ENCODE data around the gene CHRNE. TPM values are rescaled to one million over a fixed set of nuclear protein-coding genes. Genes with fewer than 3 reads are reported as not detected.
"Not testable (repeated sequence)": the region's sequence is repeated elsewhere in the genome, so short reads cannot be mapped to it uniquely, and the experiment has no call there.

The CHRNE gene
- total RNA-seq, 1 donor from 2014 or later = 0.50 TPM

DNA sequence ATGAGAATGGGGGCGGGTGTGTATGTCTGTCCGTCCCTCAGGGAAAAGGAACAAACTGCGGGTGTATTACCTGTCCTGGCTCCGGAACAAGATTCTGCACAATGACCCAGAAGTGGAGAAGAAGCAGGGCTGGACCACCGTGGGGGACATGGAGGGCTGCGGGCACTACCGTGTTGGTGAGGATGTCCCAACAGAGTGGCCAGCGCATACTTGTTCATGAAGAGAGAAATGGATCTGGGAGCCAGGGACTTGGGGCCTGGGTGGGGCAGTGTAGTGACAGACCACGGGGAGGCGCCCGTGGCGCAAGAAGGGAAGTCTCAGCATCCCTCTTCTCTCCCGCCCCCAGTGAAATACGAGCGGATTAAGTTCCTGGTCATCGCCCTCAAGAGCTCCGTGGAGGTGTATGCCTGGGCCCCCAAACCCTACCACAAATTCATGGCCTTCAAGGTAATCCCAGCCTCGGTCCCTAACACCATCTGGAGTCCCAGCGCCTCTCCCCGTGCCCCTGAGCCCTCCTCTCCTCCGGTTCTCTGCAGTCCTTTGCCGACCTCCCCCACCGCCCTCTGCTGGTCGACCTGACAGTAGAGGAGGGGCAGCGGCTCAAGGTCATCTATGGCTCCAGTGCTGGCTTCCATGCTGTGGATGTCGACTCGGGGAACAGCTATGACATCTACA, 7.1 kb downstream of the CHRNE start:
- intact Hi-C loops (cut with micrococcal nuclease) = loop anchor here (10.0 kb wide), 1 partner anchor 181 kb away; the partner anchor contains the start of gene ARRB2
- ATAC-seq (no peak), DNase-seq (peak; percentile 25)

DNA sequence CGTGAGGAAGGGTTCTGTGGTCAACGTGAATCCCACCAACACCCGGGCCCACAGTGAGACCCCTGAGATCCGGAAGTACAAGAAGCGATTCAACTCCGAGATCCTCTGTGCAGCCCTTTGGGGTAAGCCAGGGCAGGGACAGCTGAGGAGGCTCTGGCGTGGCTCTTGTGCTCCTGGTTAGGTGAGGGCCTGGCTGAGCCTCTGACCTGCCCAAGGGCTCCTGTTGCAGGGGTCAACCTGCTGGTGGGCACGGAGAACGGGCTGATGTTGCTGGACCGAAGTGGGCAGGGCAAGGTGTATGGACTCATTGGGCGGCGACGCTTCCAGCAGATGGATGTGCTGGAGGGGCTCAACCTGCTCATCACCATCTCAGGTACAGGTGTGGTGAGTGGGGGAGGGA, 7.8 kb downstream of the CHRNE start:
- intact Hi-C loops (cut with micrococcal nuclease) = loop anchor here (10.0 kb wide), 1 partner anchor 180 kb away; the partner anchor contains the start of gene ARRB2
- no peak for ATAC-seq
- DNase-seq = peak; percentile 12

DNA sequence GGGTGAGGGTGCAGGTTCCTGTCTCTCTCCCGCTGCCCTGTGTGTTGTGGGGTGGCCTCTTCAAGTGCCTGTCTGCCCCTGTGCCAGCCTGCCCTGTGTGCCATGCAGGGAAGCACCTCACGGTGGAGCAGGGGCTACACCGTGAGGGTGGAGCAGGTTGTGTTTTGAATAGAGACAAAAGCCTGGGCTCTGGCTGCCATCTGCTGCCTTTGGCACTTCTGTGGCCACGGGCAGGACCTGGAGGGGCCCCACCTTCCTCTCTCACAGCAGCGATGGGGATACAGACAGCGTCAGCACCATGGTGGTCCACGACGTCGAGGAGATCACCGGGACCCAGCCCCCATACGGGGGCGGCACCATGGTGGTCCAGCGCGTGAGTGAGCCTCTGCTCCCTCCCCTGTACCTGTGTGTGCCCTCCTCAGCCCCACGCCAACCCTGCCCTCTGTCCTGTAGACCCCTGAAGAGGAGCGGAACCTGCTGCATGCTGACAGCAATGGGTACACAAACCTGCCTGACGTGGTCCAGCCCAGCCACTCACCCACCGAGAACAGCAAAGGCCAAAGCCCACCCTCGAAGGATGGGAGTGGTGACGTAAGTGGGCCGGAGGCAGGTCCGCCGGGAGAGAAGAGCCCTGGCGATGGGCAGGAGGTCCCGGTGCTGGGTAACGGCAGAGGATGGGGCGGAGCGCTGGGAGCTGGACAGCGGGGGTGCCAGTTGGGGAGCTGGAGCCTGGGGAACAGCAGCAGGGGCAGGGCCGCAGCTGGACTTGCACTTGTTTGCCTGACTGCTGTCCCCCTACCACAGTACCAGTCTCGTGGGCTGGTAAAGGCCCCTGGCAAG, 9.0 kb downstream of the CHRNE start:
- DNase-seq (no peak), ATAC-seq (no peak)
- intact Hi-C loops (cut with micrococcal nuclease) = loop anchor here (10.0 kb wide), 1 partner anchor 179 kb away; the partner anchor contains the start of gene ARRB2

DNA sequence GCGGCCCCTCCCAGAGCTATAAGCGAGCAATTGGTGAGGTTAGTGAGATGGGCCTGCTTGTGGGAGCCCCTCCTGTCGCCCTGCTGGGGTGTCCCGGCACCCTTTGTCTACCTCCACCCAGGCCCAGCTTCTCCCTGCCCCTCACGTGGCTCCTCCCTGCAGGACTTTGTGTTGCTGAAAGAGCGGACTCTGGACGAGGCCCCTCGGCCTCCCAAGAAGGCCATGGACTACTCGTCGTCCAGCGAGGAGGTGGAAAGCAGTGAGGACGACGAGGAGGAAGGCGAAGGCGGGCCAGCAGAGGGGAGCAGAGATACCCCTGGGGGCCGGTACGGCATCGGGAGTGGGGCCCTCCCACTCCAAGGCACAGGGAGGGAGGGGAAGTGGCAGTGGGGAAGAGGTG, 9.6 kb downstream of the CHRNE start:
- no peak for ATAC-seq
- DNase-seq = no peak
- intact Hi-C loops (cut with micrococcal nuclease) = loop anchor here (10.0 kb wide), 1 partner anchor 178 kb away; the partner anchor contains the start of gene ARRB2

DNA sequence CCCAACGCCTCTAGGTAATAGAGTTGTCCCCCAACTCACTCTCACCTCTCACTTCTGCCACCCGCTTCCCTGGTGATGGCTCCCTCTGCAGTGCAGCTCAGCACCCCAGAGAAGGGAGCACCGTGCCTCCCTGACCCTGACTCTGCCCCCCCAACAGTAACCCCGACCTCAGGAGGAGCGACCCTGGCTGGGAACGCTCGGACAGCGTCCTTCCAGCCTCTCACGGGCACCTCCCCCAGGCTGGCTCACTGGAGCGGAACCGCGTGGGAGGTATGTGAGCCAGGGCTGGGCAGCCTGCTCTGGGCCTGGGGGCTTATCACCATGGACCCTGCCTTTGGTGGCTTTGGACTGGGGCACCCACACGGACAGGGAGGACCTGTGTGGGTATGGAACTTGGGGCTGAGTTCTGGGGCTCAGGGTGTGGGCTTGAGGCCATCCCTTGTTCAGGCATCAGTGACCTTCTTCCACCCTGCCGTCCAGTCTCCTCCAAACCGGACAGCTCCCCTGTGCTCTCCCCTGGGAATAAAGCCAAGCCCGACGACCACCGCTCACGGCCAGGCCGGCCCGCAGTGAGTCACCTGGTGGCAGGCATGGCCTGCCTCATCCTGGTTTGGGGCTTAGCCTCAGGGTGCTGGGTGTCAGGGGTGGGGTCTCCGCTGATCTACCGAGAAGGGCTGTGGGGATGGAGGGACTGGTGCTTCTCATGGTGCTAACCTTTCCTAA, 10.2 kb downstream of the CHRNE start:
- no peak for ATAC-seq
- intact Hi-C loops (cut with micrococcal nuclease) = loop anchor here (10.0 kb wide), 1 partner anchor 178 kb away; the partner anchor contains the start of gene ARRB2
- DNase-seq = no peak

DNA sequence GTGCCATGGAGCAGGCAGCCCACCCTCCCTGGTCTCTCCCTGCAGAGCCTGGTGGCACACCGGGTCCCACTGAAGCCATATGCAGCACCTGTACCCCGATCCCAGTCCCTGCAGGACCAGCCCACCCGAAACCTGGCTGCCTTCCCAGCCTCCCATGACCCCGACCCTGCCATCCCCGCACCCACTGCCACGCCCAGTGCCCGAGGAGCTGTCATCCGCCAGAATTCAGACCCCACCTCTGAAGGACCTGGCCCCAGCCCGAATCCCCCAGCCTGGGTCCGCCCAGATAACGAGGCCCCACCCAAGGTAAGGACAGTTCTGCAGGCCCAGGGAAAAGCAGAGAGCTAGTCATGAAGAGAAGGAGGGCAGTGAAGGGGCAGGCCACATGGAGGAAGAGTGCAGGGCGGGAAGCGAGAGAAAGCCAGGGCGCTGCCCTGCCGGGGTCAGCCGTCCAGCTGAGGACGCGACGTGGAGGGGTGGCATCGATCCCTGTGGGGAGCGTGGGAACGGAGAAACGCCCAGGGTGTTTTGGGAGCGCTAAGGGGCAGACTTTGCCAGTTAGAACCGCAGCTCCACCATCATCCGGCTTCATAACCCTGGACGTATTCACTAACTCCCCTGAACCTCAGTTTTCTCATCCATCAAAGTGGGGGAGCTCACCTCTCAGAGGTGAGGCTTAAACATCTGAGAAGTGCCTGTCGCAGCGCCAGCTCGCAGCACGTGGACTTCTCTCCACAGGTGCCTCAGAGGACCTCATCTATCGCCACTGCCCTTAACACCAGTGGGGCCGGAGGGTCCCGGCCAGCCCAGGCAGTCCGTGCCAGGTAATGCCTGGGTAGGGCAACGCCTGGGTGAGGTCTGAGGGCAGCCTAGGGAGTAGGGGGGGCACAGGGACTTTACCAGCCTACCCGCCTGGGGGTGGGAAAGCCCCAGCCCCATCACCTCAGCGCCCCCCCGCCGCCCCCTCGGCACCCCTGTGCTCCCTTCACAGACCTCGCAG, 11.2 kb downstream of the CHRNE start:
- intact Hi-C loops (cut with micrococcal nuclease) = loop anchor here (10.0 kb wide), 1 partner anchor 177 kb away; the partner anchor contains the start of gene ARRB2
- no peak for DNase-seq
- ATAC-seq = no peak

DNA sequence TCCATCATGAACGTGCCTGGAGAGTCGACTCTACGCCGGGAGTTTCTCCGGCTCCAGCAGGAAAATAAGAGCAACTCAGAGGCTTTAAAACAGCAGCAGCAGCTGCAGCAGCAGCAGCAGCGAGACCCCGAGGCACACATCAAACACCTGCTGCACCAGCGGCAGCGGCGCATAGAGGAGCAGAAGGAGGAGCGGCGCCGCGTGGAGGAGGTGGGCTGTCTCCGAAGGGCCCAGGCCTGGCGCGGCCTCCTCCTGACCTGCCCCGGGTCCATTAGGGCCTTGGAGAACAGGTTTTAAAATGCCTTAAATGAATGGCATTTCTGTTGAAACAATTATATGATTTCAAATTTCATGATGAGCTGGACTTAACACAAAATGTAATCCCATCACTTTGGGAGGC, 15.3 kb downstream of the CHRNE start:
- DNase-seq = no peak
- intact Hi-C loops (cut with micrococcal nuclease) = loop anchor here (10.0 kb wide), 1 partner anchor 93 kb away; the partner anchor contains the start of gene PSMB6

DNA sequence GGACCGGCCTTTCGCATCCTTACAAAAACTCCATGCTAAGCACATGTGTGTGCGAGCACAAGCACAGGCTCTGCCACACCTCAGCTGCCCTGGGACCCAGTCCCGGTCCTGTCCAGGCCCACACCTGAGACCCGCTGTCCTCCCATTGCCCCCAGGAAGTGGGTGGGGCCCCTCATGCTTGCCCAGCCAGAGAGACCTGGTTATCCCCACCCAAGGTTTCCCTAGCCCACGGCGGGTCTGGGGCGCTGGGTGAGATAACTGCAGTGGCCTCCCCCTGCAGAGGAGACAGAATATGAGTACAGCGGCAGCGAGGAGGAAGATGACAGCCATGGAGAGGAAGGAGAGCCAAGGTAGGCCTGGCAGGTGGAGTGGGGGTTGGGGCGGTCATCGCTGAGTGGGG, 16.1 kb downstream of the CHRNE start:
- intact Hi-C loops (cut with micrococcal nuclease) = loop anchor here (10.0 kb wide), 1 partner anchor 92 kb away; the partner anchor contains the start of gene PSMB6
- DNase-seq = no peak
- ATAC-seq = no peak

More for the DNA sequence above, 15.3 kb downstream of the CHRNE start:
- ATAC-seq = no peak

DNA sequence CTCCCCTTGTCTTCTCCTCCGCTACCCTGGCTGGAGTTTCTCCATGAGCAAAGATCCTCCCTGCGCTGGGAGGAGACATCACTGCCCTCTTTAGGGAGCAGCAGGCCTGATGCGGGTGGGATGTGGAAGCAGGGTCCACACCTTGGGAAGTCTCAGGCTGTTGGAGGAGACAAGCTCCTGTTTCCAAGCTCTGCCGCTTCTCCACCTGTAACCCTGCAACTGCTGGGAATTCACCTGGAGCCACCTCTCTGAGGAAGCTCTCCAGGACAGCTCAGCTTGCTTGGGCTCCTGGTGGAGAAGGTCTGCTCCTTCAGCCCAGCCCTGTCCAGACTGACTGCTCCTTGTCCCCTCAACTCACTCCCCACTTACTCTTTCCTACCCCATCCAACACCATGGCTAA, 18.4 kb downstream of the CHRNE start:
- ATAC-seq = no peak
- intact Hi-C loops (cut with micrococcal nuclease) = loop anchor here (10.0 kb wide), 1 partner anchor 90 kb away; the partner anchor contains the start of gene PSMB6
- no peak for DNase-seq

DNA sequence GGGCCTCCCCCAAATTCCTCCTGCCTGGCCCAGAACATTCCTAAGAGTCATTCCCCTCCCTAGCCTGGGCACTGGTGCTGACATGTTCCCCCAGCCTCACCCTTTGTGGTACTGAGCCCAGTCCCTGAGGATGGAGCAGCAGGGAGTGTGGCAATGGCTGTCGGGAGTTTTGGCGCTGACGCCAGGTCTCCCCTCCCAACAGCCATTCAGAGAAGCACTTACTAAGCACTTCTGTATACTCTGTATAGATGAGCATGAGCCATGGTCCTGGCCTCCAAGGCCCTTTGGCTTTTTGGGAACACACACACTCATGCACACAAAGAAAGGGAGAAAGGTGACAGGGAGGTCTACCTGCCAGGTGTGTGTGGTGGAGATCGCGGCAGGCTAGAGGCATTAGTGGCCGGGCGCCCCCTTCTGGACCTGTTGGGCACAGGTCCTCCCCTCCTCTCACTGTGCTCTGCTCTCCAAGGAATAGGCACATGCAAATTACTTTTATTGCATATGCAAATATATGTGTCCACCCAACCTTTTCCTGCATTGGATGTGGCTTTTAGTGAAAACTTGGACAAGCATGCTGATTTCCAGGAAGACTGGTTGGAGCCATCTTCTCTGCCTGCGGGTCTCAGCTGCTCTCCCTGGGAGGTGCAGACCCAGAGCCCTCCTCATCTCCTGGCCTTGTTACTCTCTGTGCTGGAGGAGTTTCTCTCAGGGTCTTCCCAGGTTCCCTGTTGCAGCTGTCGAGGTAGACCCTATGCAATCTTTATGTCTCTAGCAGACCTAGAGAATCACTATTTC, 20.9 kb downstream of the CHRNE start:
- intact Hi-C loops (cut with micrococcal nuclease) = loop anchor here (10.0 kb wide), 1 partner anchor 87 kb away; the partner anchor contains the start of gene PSMB6
- DNase-seq = peak; percentile 77
- ATAC-seq = peak; percentile 78

DNA sequence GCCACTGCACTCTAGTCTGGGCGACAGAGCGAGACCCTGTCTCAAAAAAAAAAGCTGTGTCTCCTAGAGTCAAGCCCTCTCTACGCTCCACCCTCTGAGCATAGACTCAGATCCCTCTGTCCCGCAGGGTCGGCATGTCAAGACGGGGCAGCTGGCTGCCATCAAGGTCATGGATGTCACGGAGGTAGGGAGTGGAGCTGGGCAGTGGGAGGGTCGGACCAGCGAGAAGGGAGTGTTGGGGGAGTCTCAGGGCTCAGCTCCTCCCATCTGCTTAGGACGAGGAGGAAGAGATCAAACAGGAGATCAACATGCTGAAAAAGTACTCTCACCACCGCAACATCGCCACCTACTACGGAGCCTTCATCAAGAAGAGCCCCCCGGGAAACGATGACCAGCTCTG, 22.0 kb downstream of the CHRNE start:
- DNase-seq (no peak), ATAC-seq (no peak)
- intact Hi-C loops (cut with micrococcal nuclease) = loop anchor here (10.0 kb wide), 1 partner anchor 86 kb away; the partner anchor contains the start of gene PSMB6

DNA sequence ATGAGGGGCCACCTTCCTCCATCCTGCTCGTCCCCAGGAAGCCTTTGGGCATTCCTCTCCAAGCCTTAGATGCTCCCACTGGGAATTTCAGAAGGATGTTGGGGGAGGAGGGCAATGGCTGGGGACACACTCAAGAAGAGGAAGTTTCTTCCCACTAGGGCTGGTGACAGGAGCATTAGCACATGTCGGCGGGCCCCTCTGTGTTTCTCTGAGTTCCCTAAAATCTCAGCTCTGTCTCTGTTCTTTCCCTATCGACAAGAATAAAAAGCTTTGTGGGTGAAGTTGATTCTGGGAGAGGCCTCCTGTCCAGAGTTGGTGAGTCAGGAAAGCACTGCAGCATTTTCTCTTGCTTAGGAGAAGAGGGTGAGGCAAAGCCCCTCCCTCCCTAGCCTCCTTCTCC, 23.3 kb downstream of the CHRNE start:
- ATAC-seq = no peak
- intact Hi-C loops (cut with micrococcal nuclease) = no loop called here
- DNase-seq = no peak

DNA sequence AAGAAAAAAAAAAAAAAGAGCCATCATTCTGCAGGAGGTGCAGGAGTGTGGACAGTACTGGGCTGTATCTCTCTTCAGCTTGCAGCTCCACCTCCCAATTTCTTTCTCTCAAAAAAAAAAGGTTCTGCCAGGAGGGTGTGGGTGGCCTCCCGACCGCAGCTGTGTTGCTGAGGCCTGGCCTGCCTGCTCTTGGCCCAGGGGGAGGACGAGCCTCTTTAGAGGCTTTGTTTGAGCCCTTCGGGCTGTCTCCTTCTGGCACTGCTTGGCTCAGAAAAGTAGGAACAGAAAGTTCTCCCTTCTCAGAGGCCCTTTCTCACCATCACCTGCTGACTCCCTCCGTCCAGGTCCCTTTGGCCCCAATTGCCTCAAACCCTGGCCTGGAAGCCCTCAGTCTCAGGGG, 25.8 kb downstream of the CHRNE start:
- no peak for DNase-seq
- intact Hi-C loops (cut with micrococcal nuclease) = no loop called here

DNA sequence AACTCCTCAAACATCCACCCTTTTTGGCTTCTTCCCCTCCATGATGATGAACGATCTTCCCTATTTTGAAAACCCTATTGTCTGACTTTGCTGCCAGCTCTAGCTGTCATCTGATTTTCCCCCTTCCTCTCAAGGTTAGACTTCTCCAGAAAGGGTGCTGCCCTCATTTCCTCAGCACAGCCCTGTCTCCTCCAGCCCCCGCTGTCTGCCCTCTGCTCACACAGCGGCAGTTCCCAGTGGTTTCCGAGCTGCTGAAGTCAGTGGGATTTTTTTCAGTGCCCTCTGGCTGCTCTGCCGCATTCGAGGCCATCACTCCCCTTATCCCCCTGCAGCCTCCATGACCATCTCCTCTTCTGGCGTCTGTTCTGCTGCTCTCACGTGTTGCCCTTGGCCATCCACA, 30.1 kb downstream of the CHRNE start:
- ATAC-seq = peak; percentile 24
- DNase-seq = no peak
- intact Hi-C loops (cut with micrococcal nuclease) = no loop called here

More for the DNA sequence above, 25.8 kb downstream of the CHRNE start:
- ATAC-seq = peak; percentile 39

DNA sequence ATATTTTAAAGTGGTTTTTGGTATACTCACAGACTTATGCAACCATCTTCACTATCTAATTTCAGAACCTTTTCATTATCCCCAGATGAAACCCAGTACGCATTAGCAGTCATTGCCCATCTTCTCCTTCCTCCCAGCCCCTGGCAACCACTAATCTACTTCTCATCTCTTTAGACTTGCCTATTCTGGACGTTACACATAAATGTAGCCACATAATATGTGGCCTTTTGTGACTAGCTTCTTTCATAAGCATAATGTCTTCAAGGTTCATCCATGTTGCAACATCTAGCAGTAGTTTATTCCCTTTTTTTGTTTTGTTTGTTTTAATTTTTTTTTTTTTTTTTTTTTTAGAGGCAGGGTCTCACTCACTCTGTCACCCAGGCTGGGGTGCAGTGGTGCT, 32.0 kb downstream of the CHRNE start:
- ATAC-seq = no peak
- DNase-seq = no peak
- intact Hi-C loops (cut with micrococcal nuclease) = no loop called here

DNA sequence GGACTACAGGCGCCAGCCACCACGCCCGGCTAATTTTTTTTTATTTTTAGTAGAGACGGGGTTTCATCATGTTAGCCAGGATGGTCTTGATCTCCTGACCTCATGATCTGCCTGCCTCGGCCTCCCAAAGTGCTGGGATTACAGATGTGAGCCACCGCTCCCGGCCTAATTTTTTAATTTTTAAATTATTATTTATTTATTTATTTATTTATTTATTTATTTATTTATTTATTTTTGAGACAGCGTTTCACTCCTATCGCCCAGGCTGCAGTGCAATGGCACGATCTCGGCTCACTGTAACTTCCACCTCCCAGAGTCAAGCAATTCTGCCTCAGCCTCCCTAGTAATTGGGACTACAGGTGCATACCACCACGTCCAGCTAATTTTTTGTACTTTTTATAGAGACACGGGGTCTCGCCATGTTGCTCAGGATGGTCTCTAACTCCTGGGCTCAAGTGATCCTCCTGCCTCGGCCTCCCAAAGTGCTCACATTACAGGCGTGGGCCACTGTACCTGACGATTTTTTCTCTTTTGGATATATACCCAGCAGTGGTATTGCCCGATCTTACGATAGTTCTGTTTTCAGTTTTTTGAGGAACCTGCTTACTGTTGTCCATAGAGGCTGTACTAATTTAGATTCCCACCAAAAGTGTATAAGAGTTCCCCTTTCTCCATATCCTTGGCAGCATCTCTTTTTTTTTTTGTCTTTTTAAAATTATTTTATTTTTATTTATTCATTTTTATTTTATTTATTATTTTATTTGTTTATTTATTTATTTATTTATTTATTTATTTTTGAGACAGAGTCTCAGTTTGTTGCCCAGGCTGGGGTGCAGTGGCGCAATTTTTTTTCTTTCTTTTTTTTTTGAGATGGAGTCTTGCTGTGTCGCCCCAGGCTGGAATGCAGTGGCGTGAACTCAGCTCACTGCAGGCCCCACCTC, 33.6 kb downstream of the CHRNE start:
- intact Hi-C loops (cut with micrococcal nuclease); ATAC-seq; DNase-seq: not testable (repeated sequence)
